HepG2 (cell line): ENCODE results near the gene ZBP1. TPM values are rescaled to one million over a fixed set of nuclear protein-coding genes. Genes with fewer than 3 reads are reported as not detected.
A peak's percentile ranks its signal among the peaks of the same experiment; 100 is the strongest.

Experiments
- CBX1 ChIP-seq: IDR thresholded peaks from one replicate; pipeline ENCODE4 v1.6.1; 2016; ENCODE audit warnings: antibody characterized with exemption, low read depth
- EED ChIP-seq: sonication (generic); formaldehyde crosslinking; IDR thresholded peaks from 2 replicates; pipeline ENCODE4 v1.5.0; 2020; ENCODE audit warnings: mild to moderate bottlenecking, missing genetic modification reagents
- JUND ChIP-seq: sonication (generic); formaldehyde crosslinking; IDR thresholded peaks from 2 replicates; pipeline ENCODE4 v1.8.0; 2022; ENCODE audit warnings: mild to moderate bottlenecking, missing genetic modification reagents
- MYNN ChIP-seq: sonication (generic); formaldehyde crosslinking; IDR thresholded peaks from 2 replicates; pipeline ENCODE4 v1.4.0; 2020; ENCODE audit warnings: mild to moderate bottlenecking, low read depth, missing genetic modification reagents
- ONECUT2 ChIP-seq: sonication (generic); formaldehyde crosslinking; IDR thresholded peaks from 2 replicates; pipeline ENCODE4 v1.4.0; 2020; ENCODE audit warnings: missing genetic modification reagents
- RCOR2 ChIP-seq: IDR thresholded peaks from 2 replicates; pipeline ENCODE4 v1.6.1; 2016; ENCODE audit warnings: missing biosample characterization, missing genetic modification reagents
- SAP130 ChIP-seq: IDR thresholded peaks from 2 replicates; pipeline ENCODE4 v1.6.1; 2016; ENCODE audit warnings: low read depth
- SMC3 ChIP-seq: IDR thresholded peaks from 2 replicates; pipeline ENCODE4 v1.6.1; 2011; ENCODE audit warnings: low read length, improper control_type of control experiment
- SPEN ChIP-seq: sonication (generic); formaldehyde crosslinking; IDR thresholded peaks from 2 replicates; pipeline ENCODE4 v1.5.1; 2020; ENCODE audit warnings: low read depth, mild to moderate bottlenecking, missing genetic modification reagents
- ZBTB10 ChIP-seq: sonication (generic); formaldehyde crosslinking; IDR thresholded peaks from 2 replicates; pipeline ENCODE4 v1.4.0; 2020; ENCODE audit warnings: missing genetic modification reagents, borderline replicate concordance
- ZBTB38 ChIP-seq: sonication (generic); formaldehyde crosslinking; IDR thresholded peaks from 2 replicates; pipeline ENCODE4 v1.5.1; 2020; ENCODE audit warnings: mild to moderate bottlenecking, missing genetic modification reagents
- ZMYM4 ChIP-seq: sonication (generic); formaldehyde crosslinking; IDR thresholded peaks from 2 replicates; pipeline ENCODE4 v1.8.1; 2023; ENCODE audit warnings: mild to moderate bottlenecking, missing genetic modification reagents
- ZNF263 ChIP-seq: sonication (generic); formaldehyde crosslinking; IDR thresholded peaks from 2 replicates; pipeline ENCODE4 v1.4.0; 2020; ENCODE audit warnings: missing genetic modification reagents
- ZNF513 ChIP-seq: sonication (generic); formaldehyde crosslinking; conservative IDR thresholded peaks from 2 replicates; pipeline ENCODE4 v1.5.0; 2020; ENCODE audit warnings: missing genetic modification reagents
- ZNF547 ChIP-seq: sonication (generic); formaldehyde crosslinking; IDR thresholded peaks from 2 replicates; pipeline ENCODE4 v1.5.1; 2020; ENCODE audit warnings: mild to moderate bottlenecking, missing genetic modification reagents
- ZNF672 ChIP-seq: sonication (generic); formaldehyde crosslinking; IDR thresholded peaks from 2 replicates; pipeline ENCODE4 v1.8.1; 2022; ENCODE audit warnings: missing genetic modification reagents
- polyA plus RNA-seq, 8 experiments: library from polyadenylated mRNA; depleted of rRNA in 3 of 8; stranded (reverse) in 7 of 8; unstranded in 1 of 8; fragments of >200 nt; fragmentation: Illumina TruSeq in 4 of 8; extraction: Trizol in 4 of 8; gene quantifications; 2 replicates each; pipeline versions ENCODE4 v1.2.1 to v1.2.3, GENCODE V29; 2011 to 2016; ENCODE audit warnings: low read depth in 4 of 8, missing spikeins in 1 of 8, mixed read lengths in 1 of 8; ENCODE audit not compliant: insufficient read depth in 1 of 8
- total RNA-seq, 5 experiments: library from RNA; depleted of rRNA; stranded (reverse); fragments of >200 nt; fragmentation: Illumina TruSeq; extraction: Trizol; gene quantifications; 2 replicates each; pipeline ENCODE4 v1.2.3, GENCODE V29; 2016; ENCODE audit warnings: low read depth in 1 of 5
- TF ChIP-seq, protein P1 (sequence below): sonication (generic); formaldehyde crosslinking; IDR thresholded peaks from 2 replicates; pipeline ENCODE4 v1.4.0; 2020; ENCODE audit warnings: missing genetic modification reagents
- TF ChIP-seq, protein P2 (sequence below): sonication (generic); formaldehyde crosslinking; IDR thresholded peaks from 2 replicates; pipeline ENCODE4 v1.4.0; 2020; ENCODE audit warnings: missing genetic modification reagents, mild to moderate bottlenecking, borderline replicate concordance

The ZBP1 gene
- total and polyA plus RNA-seq, 2 of the 13 experiments (the other 11 are each of a cell fraction or from before 2014, with no cell fraction given): not detected

DNA sequence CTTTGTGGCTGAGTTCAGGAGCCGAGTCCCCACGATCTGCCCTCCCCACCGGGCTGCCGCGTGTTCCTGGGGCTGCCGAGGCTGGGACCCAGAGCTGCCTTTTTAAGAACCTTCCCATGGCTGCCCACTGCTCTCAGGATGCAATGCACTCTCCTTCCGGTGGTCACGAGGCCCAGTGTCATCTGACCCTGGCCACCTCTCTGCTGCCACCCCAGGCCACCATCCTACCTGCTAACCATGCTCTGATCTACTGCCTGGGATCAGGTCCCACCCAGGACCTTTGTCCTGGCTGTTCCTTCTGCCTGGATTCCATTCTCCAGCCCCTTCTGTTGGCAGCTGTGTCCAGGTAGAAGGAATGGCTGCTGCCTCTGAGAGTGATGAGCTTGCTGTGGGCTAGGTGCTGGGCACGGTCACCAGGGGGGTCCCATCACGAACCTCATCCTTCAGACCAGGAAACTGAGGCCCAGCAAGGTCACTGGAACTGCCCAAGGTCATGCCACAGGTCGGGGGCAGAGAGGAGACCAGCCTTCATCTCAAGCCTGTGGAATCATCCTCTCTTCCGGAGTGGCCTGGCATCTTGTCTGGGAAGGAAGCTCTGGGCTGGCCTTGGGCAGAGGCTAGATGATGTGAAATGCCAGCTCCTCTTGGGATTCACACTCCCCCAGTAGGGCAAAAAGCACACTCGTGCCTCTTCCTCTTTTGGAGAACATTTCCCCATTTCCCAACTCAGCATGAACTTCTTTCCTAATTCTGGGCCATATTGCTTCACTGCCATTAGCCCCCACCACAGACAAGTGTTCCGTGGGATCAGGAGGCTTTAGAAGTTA is 38.8 kb downstream of the ZBP1 start (continued):
- TF ChIP-seq, protein P1, sequence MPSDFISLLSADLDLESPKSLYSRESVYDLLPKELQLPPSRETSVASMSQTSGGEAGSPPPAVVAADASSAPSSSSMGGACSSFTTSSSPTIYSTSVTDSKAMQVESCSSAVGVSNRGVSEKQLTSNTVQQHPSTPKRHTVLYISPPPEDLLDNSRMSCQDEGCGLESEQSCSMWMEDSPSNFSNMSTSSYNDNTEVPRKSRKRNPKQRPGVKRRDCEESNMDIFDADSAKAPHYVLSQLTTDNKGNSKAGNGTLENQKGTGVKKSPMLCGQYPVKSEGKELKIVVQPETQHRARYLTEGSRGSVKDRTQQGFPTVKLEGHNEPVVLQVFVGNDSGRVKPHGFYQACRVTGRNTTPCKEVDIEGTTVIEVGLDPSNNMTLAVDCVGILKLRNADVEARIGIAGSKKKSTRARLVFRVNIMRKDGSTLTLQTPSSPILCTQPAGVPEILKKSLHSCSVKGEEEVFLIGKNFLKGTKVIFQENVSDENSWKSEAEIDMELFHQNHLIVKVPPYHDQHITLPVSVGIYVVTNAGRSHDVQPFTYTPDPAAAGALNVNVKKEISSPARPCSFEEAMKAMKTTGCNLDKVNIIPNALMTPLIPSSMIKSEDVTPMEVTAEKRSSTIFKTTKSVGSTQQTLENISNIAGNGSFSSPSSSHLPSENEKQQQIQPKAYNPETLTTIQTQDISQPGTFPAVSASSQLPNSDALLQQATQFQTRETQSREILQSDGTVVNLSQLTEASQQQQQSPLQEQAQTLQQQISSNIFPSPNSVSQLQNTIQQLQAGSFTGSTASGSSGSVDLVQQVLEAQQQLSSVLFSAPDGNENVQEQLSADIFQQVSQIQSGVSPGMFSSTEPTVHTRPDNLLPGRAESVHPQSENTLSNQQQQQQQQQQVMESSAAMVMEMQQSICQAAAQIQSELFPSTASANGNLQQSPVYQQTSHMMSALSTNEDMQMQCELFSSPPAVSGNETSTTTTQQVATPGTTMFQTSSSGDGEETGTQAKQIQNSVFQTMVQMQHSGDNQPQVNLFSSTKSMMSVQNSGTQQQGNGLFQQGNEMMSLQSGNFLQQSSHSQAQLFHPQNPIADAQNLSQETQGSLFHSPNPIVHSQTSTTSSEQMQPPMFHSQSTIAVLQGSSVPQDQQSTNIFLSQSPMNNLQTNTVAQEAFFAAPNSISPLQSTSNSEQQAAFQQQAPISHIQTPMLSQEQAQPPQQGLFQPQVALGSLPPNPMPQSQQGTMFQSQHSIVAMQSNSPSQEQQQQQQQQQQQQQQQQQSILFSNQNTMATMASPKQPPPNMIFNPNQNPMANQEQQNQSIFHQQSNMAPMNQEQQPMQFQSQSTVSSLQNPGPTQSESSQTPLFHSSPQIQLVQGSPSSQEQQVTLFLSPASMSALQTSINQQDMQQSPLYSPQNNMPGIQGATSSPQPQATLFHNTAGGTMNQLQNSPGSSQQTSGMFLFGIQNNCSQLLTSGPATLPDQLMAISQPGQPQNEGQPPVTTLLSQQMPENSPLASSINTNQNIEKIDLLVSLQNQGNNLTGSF: no peak
- TF ChIP-seq JUND (CRISPR knock-in tag) (no peak), ZNF672 (CRISPR knock-in tag) (no peak), ZNF263 (no peak), MYNN (CRISPR knock-in tag) (no peak), ZBTB38 (CRISPR knock-in tag) (no peak), SMC3 (no peak), SAP130 (CRISPR knock-in tag) (no peak), SPEN (CRISPR knock-in tag) (peak; percentile 42; the same call in 1 of the 2 replicates), ONECUT2 (CRISPR knock-in tag) (no peak), ZMYM4 (no peak), CBX1 (no peak), ZNF547 (CRISPR knock-in tag) (no peak), RCOR2 (CRISPR knock-in tag) (no peak), ZNF513 (CRISPR knock-in tag) (no peak), ZBTB10 (CRISPR knock-in tag) (no peak), EED (CRISPR knock-in tag) (no peak)
- TF ChIP-seq, protein P2, sequence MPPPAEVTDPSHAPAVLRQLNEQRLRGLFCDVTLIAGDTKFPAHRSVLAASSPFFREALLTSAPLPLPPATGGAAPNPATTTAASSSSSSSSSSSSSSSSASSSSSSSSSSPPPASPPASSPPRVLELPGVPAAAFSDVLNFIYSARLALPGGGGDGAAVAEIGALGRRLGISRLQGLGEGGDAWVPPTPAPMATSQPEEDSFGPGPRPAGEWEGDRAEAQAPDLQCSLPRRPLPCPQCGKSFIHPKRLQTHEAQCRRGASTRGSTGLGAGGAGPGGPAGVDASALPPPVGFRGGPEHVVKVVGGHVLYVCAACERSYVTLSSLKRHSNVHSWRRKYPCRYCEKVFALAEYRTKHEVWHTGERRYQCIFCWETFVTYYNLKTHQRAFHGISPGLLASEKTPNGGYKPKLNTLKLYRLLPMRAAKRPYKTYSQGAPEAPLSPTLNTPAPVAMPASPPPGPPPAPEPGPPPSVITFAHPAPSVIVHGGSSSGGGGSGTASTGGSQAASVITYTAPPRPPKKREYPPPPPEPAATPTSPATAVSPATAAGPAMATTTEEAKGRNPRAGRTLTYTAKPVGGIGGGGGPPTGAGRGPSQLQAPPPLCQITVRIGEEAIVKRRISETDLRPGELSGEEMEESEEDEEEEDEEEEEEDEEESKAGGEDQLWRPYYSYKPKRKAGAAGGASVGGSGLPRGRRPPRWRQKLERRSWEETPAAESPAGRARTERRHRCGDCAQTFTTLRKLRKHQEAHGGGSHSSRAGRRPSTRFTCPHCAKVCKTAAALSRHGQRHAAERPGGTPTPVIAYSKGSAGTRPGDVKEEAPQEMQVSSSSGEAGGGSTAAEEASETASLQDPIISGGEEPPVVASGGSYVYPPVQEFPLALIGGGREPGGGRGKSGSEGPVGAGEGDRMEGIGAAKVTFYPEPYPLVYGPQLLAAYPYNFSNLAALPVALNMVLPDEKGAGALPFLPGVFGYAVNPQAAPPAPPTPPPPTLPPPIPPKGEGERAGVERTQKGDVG (CRISPR knock-in tag): no peak
